ENCODE measurements around the gene NIBAN1. TPM values are rescaled to one million over a fixed set of nuclear protein-coding genes. Genes with fewer than 3 reads are reported as not detected.
"Not testable (repeated sequence)": the region's sequence is repeated elsewhere in the genome, so short reads cannot be mapped to it uniquely, and the experiment has no call there.

The NIBAN1 gene
- 25.9 and 34.5 TPM in 2 replicates for total RNA-seq (2014; rRNA removed; shearing (Covaris generic))

GRCh38 chr1:184974056-184974836 is at the start of gene NIBAN1:
NIBAN1 (minus strand) TSS chr1:184974508; CDS start chr1:184974356, 152 bp downstream.
- DNase-seq (ENCODE audit: low spot score): peak; percentile 75

DNA sequence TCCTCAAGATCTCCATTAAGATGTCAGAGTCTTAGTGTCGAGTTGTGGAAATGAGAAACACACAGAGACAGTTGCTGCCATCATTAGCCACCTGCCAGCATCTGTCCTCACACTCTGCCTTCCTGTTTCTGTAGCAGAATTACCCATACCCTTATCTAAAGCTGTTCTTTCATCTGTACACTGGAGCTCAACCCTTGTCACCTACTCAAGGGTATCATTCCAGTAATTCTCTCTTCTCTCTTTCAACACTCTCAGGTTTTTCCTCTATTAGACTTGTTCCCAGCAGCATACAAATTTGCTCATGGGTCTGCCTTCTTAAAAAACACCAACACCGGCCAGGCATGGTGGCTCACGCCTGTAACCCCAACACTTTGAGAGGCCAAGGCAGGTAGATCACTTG is 43.7 kb upstream of the NIBAN1 start:
- no peak for DNase-seq (ENCODE audit: low spot score)

- DNase-seq (ENCODE audit: low spot score): peak; percentile 90
Measured at GRCh38 chr1:185017338-185017737, 43.0 kb upstream of the NIBAN1 start.

DNA sequence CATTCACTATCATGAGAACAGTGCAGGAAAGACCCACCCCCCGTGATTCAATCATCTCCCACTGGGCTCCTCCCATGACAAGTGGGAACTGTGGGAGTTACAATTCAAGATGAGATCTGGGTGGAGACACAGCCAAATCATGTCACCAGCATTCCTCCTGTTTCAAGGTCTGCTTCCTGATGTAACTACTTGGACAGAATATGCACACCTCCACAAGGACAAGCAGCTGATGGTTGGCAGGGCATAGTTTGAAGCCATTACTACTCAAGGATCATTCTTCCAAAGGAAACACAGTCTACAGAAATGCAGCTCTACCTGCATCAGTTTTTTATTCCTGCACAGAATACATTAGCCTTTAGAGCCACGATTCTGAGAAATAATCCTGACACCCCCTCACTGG is 42.6 kb upstream of the NIBAN1 start:
- DNase-seq (ENCODE audit: low spot score): peak; percentile 40

GRCh38 chr1:185015631-185016030 is 41.3 kb upstream of the NIBAN1 start:
- no peak for DNase-seq (ENCODE audit: low spot score)

- no peak for DNase-seq (ENCODE audit: low spot score)
Measured at GRCh38 chr1:185014941-185015340, 40.6 kb upstream of the NIBAN1 start.

DNA sequence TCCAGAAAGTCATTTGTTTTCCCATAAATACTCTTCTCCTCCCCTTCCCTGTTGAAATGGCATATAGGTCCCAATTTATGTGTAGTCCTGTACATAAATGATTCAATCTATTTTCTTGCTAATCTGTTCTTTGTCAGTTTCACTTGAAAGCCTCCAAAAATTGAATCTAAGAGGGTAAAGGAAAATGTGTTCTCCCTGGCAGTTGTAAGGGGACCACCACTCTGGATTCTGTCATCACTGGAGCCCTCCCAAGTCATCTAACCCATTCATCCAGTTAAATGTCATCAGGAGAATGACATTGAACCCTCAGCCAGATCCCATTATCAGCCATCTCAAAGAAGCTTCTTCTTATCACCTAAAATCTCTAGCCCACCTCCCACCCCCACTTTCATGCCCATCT is 36.1 kb upstream of the NIBAN1 start:
- DNase-seq (ENCODE audit: low spot score): no peak

DNA sequence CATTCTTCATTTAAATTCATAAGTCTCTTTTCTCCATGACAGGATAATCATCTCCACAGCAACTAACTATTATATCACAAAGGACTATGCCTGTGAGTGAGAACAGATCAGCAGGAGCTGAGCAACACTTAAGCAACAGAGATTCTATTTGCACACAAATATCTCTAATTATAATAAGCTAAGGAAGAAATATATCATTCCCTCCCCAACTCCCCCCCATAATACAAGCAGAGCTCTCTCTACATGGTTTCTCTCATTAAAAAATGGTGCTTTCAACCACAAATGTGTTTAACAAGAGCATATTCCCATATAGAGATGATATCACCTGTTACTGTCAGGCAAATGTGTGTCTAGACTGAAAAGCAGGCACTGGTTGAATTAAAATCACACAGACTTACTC is 34.5 kb upstream of the NIBAN1 start:
- no peak for DNase-seq (ENCODE audit: low spot score)

DNA sequence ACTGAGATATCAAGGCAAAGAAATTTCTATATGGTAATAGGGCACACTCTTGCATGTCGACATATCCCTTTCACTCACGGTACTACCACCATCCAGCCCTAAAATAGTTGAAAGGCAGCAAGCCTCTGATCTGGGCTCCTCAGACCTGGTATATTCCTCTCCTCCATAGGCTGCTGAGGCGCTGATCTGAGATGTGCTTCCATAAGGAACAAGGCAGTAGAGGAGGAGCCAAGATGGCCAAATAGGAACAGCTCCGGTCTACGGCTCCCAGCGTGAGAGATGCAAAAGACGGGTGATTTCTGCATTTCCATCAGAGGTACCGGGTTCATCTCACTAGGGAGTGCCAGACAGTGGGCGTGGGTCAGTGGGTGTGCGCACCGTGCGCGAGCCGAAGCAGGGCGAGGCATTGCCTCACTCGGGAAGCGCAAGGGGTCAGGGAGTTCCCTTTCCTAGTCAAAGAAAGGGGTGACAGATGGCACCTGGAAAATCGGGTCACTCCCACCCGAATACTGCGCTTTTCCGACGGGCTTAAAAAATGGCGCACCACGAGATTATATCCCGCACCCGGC is 27.1 kb upstream of the NIBAN1 start:
- DNase-seq (ENCODE audit: low spot score): not testable (repeated sequence)

GRCh38 chr1:184999974-185000373 is 25.7 kb upstream of the NIBAN1 start:
- DNase-seq (ENCODE audit: low spot score): not testable (repeated sequence)

- DNase-seq (ENCODE audit: low spot score): no peak
Measured at GRCh38 chr1:184994301-184994700, 20.0 kb upstream of the NIBAN1 start.

DNA sequence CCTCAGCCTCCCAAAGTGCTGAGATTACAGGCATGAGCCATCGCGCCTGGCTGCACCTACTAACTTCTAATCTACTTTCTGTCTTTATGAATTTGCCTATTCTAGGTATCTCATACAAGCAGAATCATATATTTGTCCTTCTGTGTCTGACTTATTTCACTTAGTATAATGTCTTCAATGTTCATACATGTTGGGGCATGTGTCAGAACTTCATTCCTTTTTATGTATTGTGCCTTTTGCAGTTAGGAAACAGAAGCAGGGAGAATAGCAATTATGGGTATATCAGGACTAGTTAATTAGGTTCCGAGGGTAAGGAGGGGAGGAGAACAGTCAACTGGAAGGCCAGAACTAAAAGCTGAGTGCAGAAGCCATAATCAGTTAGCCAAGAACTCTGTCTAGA is 18.0 kb upstream of the NIBAN1 start:
- DNase-seq (ENCODE audit: low spot score): no peak

- no peak for DNase-seq (ENCODE audit: low spot score)
Measured at GRCh38 chr1:184990204-184990603, 15.9 kb upstream of the NIBAN1 start.

DNA sequence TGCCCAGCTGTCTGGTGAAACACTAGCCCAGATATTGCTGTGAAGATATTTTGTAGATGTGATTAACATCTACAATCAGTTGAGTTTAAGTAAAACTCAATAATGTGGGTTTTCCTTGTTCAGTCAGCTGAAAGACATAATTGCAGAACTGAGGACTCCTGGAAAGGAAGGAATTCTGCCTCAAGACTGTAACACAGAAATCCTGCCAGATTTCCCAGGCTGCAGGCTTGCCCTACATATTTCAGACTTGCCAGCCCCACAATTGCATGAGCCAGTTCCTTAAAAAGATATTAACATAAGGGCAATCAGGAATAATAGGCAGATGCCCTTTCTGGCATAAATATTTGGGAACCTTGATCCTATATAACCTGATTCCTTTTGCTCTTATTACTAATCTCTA is 14.2 kb upstream of the NIBAN1 start:
- no peak for DNase-seq (ENCODE audit: low spot score)

DNA sequence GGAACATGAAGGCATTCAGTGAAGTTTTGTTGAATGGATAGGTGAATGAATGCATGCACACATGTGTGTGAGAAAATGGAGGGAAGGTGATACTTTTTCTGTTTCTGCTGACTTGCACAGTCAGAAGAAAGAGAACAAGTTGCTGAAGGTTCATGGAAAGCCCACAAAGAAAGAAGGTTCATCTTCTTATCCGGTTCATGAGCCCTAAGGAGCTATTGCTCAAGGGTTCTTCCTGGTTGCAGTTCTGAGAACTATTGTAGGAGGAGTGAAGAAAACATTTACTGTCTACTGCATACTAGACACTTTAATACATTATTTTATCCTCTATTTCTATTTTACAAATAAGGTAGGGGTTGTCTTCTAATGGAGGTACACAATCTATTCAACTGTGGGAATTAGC is 13.4 kb upstream of the NIBAN1 start:
- no peak for DNase-seq (ENCODE audit: low spot score)

DNA sequence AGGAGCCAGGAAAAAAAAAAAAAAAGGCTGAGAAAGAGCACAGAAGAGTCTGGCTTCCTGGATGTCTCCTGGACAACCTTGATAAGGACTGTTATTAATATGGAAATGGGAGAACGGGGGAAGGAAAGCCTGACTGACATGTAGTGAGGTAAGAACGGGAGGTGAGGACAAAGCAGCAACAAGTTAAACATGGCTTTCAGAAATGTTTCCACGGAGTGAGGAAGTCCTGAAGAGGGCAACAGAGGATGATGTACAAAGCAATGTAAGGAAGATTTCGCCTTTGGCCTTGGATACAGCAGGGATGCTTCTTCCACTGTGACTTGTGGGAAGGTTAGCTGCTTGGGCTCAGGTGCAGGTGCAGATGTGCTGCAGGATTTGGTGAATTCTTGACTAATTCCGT is 11.9 kb upstream of the NIBAN1 start:
- peak; percentile 22 for DNase-seq (ENCODE audit: low spot score)

DNA sequence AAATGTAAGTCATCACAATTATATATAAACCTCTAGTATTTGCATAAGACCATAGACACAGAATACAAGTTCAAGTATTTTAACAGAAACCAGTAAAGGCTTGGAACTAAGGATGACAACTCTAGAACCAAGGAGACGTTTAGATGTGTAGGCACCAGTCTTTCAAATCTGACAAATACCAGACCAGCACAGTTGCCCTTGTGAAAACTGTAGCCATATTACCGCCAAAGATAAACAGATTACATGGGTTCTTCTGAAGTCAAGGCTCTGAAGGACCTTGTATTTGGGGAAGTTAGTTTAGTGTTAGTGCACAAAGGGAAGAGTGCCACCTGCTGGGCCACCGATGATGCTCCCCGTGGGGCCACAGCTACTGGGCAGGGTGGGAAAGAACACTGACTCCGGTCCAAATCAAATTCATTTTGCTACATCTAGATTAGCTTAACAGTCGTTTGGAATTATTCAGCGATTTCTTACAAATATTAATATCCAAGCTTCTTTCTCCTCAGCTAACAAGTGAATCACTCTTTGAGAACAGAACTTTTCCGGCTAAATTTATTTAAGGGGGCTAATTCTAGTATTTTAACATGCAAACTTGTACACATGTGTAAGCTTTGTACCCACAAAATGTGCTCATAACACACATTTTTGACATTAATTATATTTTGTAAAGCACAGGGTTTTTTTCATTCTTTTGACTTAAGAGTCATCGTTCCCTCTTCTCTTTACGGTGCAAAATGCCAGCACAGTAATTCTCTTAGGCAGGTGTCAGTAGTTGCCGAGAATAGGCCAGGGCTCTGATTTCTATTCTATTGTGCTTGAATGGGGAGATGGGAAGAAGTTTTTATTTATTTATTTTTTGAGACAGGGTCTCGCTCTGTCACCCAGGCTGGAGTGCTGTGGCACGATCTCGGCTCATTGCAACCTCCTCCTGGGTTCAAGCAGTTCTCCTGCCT is 8.0 kb upstream of the NIBAN1 start:
- DNase-seq (ENCODE audit: low spot score): peak; percentile 82

GRCh38 chr1:184980726-184981125 is 6.4 kb upstream of the NIBAN1 start:
- no peak for DNase-seq (ENCODE audit: low spot score)

- DNase-seq (ENCODE audit: low spot score): no peak
Measured at GRCh38 chr1:184975208-184975870, 1.0 kb upstream of the NIBAN1 start.

DNA sequence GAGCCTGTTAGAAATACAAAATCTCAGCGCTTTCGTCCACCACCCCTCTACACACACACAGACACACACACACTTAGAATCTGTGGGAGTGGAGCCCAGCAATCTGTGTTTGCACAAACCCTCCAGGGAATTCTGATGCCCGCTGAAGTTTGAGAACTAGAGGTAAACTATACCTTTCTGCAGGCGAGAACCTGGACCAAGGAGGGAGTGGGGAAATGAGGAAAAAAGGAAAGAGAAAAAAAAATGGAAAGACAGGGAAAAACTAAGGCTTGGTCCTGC is 468 bp upstream of the NIBAN1 start:
- DNase-seq (ENCODE audit: low spot score): no peak

DNA sequence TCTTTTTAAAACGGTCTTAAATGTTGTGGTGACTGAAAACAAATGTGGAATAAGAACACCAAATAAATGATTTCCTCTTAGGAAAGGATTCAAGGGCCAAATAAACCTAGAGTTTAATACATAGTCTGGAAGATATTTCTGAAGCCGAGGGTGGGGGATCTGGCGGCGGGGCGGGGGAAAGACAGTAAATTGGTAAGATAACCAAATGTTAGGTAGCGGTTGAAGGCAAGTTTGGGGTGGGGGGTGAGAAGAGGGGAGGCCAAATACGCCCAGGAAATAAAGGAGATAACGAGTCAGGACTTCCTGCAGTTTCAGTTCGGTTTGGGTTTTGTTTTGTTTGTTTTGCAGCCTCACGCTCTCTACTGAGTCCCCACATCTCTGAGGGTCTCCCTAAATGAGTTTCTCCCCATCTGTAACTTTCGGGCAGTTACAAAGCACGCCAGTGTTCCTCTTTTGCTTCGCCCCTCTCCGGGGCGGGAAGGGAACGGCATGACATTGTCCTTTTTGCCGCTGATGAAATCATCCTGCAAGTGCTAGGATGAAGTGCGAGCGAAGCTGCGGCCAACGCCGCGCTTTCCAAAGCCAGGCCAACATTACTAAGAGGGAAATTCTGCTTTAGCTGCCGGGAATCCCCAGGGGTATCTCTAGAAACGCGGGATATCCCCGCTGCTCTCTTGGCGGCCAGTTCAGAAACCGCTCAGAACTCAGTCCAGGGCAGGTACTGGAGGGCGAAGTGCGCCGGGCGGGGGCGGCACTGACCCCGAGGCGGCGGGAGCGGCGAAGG is 844 bp downstream of the NIBAN1 start:
- DNase-seq (ENCODE audit: low spot score): peak; percentile 57

Data from A172 (cell line).